Lower leg skin (tissue), 4 donors: ENCODE data around the gene JAK1. TPM values are rescaled to one million over a fixed set of nuclear protein-coding genes. Genes with fewer than 3 reads are reported as not detected.

Experiments
- DNase-seq, 2 donors: peaks; one replicate each; pipeline ENCODE4 v3.0.0-alpha.2; 2019; ENCODE audit warnings: low spot score in 2 of 2
- H3K4me3 ChIP-seq: fragments of 200-600 bp; sonication (generic); 2 replicates; pipeline ENCODE4 v1.5.1; 2017; ENCODE audit warnings: mild to moderate bottlenecking, low read depth; ENCODE audit not compliant: poor library complexity, severe bottlenecking
- CTCF ChIP-seq, 3 donors: fragments of 450-650 bp; IDR thresholded peaks; one replicate each; pipeline ENCODE4 v1.5.1; 2016; ENCODE audit warnings: antibody characterized with exemption in 3 of 3, mild to moderate bottlenecking in 3 of 3, moderate library complexity in 2 of 3
- POLR2A ChIP-seq, 2 donors: fragments of 450-650 bp; IDR thresholded peaks; one replicate each; pipeline ENCODE4 v1.6.1; 2016 to 2017; ENCODE audit warnings: antibody characterized with exemption in 2 of 2, mild to moderate bottlenecking in 1 of 2, moderate library complexity in 1 of 2
- WGBS, 2 donors: methylation state at CpG; one replicate each; pipeline ENCODE4 v1.1.5; 2018; 5-methylcytosine and 5-hydroxymethylcytosine counted together
- intact Hi-C: fragments of 100-400 bp; cut with DNase I; formaldehyde crosslinking; loops from one replicate; pipeline ENCODE4 v1.15.0; 2023; ENCODE audit warnings: low total_unique reads
- total RNA-seq, 4 donors: library from RNA; depleted of rRNA; stranded (reverse); fragments of >200 nt; gene quantifications; one replicate each; pipeline ENCODE4 v1.1.0, GENCODE V29; 2016

The JAK1 gene
- total RNA-seq, 4 donors from 2014 or later = 97.1 to 159 (median 129) TPM

- intact Hi-C loops = no loop called here
- peak in 1 of 2 donors; percentile 69 for DNase-seq
- WGBS, 2 donors = 91 to 99% methylated on average over 8 of the region's 8 CpGs
- H3K4me3 ChIP-seq = no peak overlapping the region
- TF ChIP-seq POLR2A (IDR thresholded peaks at IDR 0.05) (no peak), CTCF (IDR thresholded peaks at IDR 0.05) (no peak)
These were observed 110.8 kb downstream of the JAK1 start for GRCh38 chr1:64855557-64855956.

- TF ChIP-seq POLR2A (IDR thresholded peaks at IDR 0.05) (no peak), CTCF (IDR thresholded peaks at IDR 0.05) (no peak)
- 93 to 94% methylated on average over 5 of the region's 5 CpGs for WGBS, 2 donors
- no peak overlapping the region for H3K4me3 ChIP-seq
- no peak for DNase-seq
- intact Hi-C loops = no loop called here
These were observed 111.7 kb downstream of the JAK1 start for GRCh38 chr1:64854674-64855073.

- intact Hi-C loops = no loop called here
- no peak for DNase-seq
- TF ChIP-seq CTCF (IDR thresholded peaks at IDR 0.05) (no peak), POLR2A (IDR thresholded peaks at IDR 0.05) (no peak)
- no peak overlapping the region for H3K4me3 ChIP-seq
- 80 to 82% methylated on average over 7 of the region's 7 CpGs for WGBS, 2 donors
These were observed 114.7 kb downstream of the JAK1 start for GRCh38 chr1:64851664-64852063.

GRCh38 chr1:64850846-64851245 lies 115.5 kb downstream of the JAK1 start:
- no peak overlapping the region for H3K4me3 ChIP-seq
- DNase-seq = no peak
- TF ChIP-seq CTCF (IDR thresholded peaks at IDR 0.05) (no peak), POLR2A (IDR thresholded peaks at IDR 0.05) (no peak)
- intact Hi-C loops = no loop called here
- 87 to 97% methylated on average over 10 of the region's 10 CpGs for WGBS, 2 donors

- H3K4me3 ChIP-seq = no peak overlapping the region
- DNase-seq = no peak
- TF ChIP-seq CTCF (IDR thresholded peaks at IDR 0.05) (no peak), POLR2A (IDR thresholded peaks at IDR 0.05) (no peak)
- intact Hi-C loops = no loop called here
- 92 to 97% methylated on average over 11 of the region's 11 CpGs for WGBS, 2 donors
These were observed 116.4 kb downstream of the JAK1 start for GRCh38 chr1:64849942-64850341.

- no peak for DNase-seq
- 66 to 81% methylated on average over 4 of the region's 4 CpGs for WGBS, 2 donors
- TF ChIP-seq CTCF (IDR thresholded peaks at IDR 0.05) = no peak
- no peak for TF ChIP-seq POLR2A (IDR thresholded peaks at IDR 0.05)
- intact Hi-C loops = no loop called here
- H3K4me3 ChIP-seq = no peak overlapping the region
These were observed 117.5 kb downstream of the JAK1 start for GRCh38 chr1:64848803-64849202.
